NCI-H524 treated with DMSO at 0.1 percent for 48 hours (cell line): ENCODE measurements around the gene HNRNPUL1.
A peak's percentile ranks its signal among the peaks of the same experiment; 100 is the strongest.

Experiments
- DNase-seq: peaks from one replicate; lab custom pipeline; 2025; lab: John Stamatoyannopoulos, UW

Gene HNRNPUL1

DNA sequence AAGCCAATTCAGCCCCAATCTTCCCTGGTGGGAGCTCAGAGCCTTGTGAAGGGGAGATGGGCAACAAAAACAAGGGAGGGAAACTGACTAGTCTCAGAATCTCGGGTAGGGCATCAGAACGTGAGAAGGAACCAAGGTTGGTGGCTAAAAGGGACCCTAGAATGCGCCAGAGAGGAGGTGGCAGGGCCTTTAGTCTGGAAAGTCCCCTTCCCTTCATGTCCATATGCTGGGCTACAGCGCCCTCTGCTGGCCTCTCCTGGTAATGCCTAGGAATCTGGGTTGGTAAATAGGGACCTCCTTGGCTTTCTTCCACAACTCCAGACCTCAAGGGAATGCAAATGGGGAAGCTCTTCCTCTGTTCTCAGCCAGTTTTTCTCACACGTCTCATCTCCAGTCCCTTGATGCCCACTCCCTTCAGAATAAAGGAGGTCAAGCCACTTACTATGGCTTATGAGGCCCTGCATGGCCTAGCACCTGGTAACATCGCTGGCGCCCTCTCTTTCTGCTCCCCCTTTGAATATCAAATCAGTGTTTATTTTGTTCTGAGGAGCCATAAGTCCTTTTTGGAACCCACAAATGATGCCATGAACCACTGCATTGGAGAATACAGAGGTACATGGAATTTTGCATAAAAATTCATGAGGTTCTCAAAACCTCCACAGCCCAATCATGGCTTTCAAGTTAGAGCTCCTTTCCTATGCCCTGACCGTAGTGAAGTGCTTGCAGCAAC is 44.4 kb downstream of the HNRNPUL1 start:
- DNase-seq: no peak

DNA sequence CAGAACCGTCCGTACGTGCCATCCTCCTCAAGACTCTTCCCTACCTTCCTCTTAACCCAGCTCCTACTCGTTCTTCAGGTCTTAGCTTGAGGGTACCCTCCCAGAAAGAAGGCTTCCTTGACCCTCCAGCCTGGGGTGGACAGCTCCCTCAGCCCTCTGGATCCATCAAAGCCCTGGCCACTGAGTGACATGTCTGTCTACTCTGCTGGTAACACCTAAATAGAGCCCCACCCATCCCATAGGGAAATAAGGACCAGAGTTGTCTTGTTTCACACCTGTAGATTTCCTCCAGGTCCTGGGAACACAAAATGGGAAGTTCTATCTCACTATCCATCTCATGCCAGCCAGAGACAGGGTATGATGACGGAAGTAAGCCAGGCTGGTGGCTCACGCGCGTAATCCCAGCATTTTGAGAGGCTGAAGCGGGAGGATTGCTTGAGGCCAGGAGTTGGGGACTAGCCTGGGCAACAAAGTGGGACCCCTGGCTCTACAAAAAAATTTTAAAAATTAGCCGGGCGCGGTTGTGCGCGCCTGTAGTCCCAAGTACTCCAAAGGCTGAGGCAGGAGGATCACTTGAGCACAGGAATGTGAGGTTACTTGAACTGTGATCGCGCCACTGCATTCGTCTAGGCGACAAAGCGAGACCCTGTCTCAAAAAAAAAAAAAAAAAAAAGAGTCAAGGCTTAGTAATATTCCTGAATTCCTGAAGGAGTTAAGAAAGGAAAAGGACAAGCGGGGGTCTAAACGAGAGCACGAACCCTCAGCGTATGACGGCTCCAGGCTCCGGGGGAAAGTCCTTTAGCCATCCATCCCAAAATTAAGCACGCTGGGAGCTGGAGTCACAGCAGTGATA is 45.2 kb downstream of the HNRNPUL1 start:
- no peak for DNase-seq

- peak; percentile 34 for DNase-seq
Measured at GRCh38 chr19:41310033-41310831, 46.1 kb downstream of the HNRNPUL1 start, which contains the start of gene CCDC97. TSS of gene CCDC97 (plus strand) at chr19:41310172. CDS start at chr19:41310311, 139 bp downstream.

GRCh38 chr19:41311072-41311471 is 46.9 kb downstream of the HNRNPUL1 start:
- no peak for DNase-seq

DNA sequence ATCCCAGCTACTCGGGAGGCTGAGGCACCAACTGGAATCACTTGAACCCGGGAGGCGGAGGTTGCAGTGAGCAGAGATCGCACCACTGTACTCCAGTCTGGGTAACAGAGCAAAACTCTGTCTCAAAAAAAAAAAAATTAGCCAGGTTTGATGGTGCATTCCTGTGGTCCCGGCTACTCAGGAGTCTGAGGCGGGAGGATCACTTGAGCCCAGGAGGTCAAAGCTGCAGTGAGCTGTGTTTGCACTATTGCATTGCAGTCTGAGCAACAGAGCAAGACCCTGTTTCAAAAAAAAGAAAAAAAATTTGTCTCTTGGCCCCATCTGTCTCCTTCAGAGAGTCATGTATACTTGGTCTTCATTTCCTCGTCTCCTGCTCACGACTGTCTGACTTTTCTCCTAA is 47.4 kb downstream of the HNRNPUL1 start:
- no peak for DNase-seq

DNA sequence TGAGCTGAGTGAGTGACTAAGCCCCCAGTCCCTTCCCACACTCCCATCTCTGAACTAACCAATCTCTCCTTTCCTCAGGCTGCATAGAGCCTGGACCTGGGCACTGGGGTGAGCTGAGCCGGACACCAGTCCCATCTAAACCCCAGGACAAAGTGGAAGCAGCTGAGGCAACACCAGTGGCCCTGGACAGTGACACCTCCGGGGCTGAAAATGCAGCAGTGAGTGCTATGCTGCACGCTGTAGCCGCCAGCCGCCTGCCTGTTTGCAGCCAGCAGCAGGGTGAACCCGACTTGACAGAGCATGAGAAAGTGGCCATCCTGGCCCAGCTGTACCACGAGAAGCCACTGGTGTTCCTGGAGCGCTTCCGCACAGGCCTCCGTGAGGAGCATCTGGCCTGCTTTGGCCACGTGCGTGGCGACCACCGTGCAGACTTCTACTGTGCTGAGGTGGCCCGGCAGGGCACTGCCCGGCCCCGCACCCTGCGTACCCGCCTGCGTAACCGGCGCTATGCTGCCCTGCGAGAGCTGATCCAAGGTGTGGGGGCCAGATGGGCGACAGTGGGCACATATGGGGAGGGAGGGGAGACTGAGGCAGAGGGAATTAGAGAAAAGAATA is 52.2 kb downstream of the HNRNPUL1 start:
- DNase-seq: no peak

- DNase-seq: no peak
Measured at GRCh38 chr19:41318696-41319499, 54.7 kb downstream of the HNRNPUL1 start.

GRCh38 chr19:41319500-41320184 is 55.5 kb downstream of the HNRNPUL1 start:
- DNase-seq: no peak

- no peak for DNase-seq
Measured at GRCh38 chr19:41320185-41320518, 56.0 kb downstream of the HNRNPUL1 start.

- no peak for DNase-seq
Measured at GRCh38 chr19:41320568-41320967, 56.4 kb downstream of the HNRNPUL1 start.

GRCh38 chr19:41321204-41321599 is 57.0 kb downstream of the HNRNPUL1 start:
- DNase-seq: no peak

DNA sequence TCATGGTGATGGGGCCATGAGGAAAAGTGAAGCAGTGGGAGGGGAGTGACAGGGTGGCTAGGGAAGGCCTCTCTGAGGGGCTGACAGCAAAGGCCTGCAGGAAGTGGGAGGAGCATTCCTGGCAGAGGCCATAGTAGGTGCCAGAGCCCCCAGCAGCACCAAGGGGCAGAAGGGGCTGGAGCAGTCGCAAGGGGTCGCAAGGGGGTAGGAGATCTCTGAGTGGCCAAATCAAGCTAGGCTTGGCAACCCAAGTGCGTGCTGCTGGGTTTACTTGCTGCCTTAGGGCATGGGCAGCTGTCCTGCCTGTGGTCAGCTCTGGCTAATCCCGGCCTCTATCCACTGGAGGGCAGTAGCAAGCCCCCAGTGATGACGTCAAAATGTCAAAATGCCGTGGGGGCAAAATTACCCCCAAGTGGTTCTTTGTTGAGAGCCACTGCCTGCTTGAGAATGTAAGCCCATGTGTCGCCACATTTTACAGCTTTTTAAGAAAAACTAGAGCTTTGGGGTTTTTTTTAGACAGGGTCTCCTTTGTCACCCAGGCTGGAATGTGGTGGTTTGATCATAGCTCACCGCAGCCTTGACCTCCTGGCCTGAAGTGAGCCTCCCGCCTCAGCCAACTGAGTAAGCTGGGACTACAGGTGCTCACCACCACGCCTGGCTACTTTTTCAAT is 57.6 kb downstream of the HNRNPUL1 start:
- DNase-seq: no peak

DNA sequence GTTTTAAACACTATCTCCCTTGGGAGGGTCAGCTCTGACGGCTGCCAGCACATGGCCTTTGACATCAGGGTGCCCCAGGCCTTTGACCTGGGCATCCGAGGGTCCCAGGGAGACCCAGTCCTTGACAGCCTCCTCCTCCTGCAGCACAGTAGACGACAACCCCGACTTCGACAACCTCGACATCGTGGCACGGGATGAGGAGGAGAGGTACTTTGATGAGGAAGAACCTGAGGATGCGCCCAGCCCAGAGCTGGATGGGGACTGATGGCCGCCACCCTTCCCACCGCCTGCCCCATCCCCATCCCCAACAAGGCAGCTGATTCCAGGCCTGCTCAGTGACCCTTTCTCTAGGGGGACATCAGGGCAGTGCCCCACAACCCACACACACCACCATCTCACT is 58.3 kb downstream of the HNRNPUL1 start:
- DNase-seq: no peak

- DNase-seq: no peak
Measured at GRCh38 chr19:41323023-41323422, 58.9 kb downstream of the HNRNPUL1 start.

DNA sequence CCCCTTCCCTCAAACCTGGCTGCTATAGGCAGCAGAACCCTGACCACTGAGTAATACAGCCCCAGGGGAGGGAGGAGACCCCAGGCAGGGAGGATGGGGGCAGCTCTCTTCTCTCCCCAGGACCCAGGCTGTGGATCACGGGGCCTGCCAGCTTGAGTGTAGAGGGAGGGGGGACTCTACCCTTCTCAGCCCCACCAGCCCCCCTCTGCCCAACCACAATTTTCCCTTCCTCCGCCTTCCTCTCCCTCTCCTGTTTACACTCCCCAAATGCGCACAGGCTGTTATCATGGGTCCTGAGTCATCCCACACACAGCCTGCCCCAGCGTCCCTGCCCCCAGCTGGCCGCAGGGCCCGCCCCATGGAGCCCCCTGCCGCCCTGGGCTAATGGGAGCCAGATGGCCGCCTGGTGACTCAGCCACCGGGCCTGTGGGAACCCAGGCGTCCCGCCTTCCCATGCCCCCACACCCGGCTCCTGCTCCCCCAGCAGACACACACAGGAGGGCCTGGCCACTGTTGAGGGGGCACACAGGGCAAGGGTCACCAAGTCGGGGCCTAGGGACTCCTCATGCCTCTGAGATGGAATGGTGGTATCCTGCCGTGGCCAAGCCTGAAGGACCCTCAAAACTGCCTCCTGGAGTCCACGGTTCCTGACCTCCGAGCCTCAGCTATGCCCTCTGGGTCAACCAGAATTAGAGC is 59.4 kb downstream of the HNRNPUL1 start:
- DNase-seq: no peak

GRCh38 chr19:41324231-41324702 is 60.1 kb downstream of the HNRNPUL1 start:
- DNase-seq: no peak

- DNase-seq: no peak
Measured at GRCh38 chr19:41324921-41325639, 60.9 kb downstream of the HNRNPUL1 start.

DNA sequence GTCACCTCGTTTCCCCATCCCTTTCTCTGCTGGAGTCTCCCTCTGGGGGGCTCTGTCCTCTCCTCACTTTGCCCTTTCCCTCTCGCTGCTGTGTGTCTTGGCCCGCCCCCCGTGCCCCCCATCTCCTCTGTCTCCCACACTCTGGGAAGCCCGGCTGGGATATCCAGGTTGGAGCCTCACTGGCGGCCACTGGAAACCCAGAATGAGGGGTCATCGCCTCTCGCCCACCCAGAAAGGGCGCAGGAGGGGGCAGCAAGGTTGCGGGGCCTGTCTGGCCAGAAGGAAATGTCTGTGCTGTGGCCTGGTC is 61.4 kb downstream of the HNRNPUL1 start:
- no peak for DNase-seq
